ENCODE results near the gene HABP2. TPM values are rescaled to one million over a fixed set of nuclear protein-coding genes. Genes with fewer than 3 reads are reported as not detected.

Gene HABP2
- total RNA-seq, 1 experiment from 2014 or later, result 0.09 TPM

GRCh38 chr10:113628607-113629153, 75.8 kb downstream of the HABP2 start:
- Mint-ChIP-seq H3K4me3 (no peak overlapping the region), H3K9me3 (peaks cover 6% of the 10 kb centered on the region), H3K27ac (no peak overlapping the region), H3K27me3 (ENCODE audit: low read depth) (peaks cover 14% of the 10 kb centered on the region), H3K4me1 (peaks cover 22% of the 10 kb centered on the region), H3K36me3 (no peaks in the 10 kb centered on the region)
- TF ChIP-seq JAZF1 (CRISPR knock-in tag; IDR thresholded peaks at IDR 0.05) (no peak), TP53 (CRISPR knock-in tag; IDR thresholded peaks at IDR 0.05) (no peak), NR2C2 (CRISPR knock-in tag; IDR thresholded peaks at IDR 0.05) (no peak), GRHL2 (CRISPR knock-in tag; IDR thresholded peaks at IDR 0.05; ENCODE audit: insufficient replicate concordance, severe bottlenecking) (no peak), KAT7 (CRISPR knock-in tag; IDR thresholded peaks at IDR 0.05; ENCODE audit: borderline replicate concordance) (no peak), TEAD4 (CRISPR knock-in tag; IDR thresholded peaks at IDR 0.05) (no peak), NFE2L1 (CRISPR knock-in tag; IDR thresholded peaks at IDR 0.05) (no peak), ERG (CRISPR knock-in tag; IDR thresholded peaks at IDR 0.05) (no peak), FOXJ3 (CRISPR knock-in tag; IDR thresholded peaks at IDR 0.05; ENCODE audit: borderline replicate concordance) (no peak), ZNF138 (CRISPR knock-in tag; conservative IDR thresholded peaks at IDR 0.05) (no peak), USF1 (CRISPR knock-in tag; IDR thresholded peaks at IDR 0.05) (no peak), E2F1 (CRISPR knock-in tag; IDR thresholded peaks at IDR 0.05) (no peak), IRF1 (CRISPR knock-in tag; IDR thresholded peaks at IDR 0.05) (no peak), SMAD4 (CRISPR knock-in tag; IDR thresholded peaks at IDR 0.05) (no peak), AFF4 (CRISPR knock-in tag; IDR thresholded peaks at IDR 0.05; ENCODE audit: borderline replicate concordance) (no peak), ZNF232 (CRISPR knock-in tag; IDR thresholded peaks at IDR 0.05) (no peak), ATF3 (CRISPR knock-in tag; conservative IDR thresholded peaks at IDR 0.05) (no peak), ZNF317 (CRISPR knock-in tag; IDR thresholded peaks at IDR 0.05; ENCODE audit: borderline replicate concordance, low read depth) (no peak)
- DNase-seq (ENCODE audit: low spot score), result no peak
- POLR2A ChIA-PET, result no interaction called here
- CTCF ChIA-PET, result interaction anchor here (0.6 kb wide), 1 partner anchor 447 kb away, joined by 4 read pairs; no protein-coding TSS in a partner anchor
- ATAC-seq, result no peak

Data from WTC11 (cell line).